Glutamatergic neuron (in vitro differentiated cells): Measurements from ENCODE around the gene NAV1. TPM values are rescaled to one million over a fixed set of nuclear protein-coding genes. Genes with fewer than 3 reads are reported as not detected.

Source experiments
- DNase-seq: peaks from one replicate; pipeline ENCODE4 v3.0.0; 2022
- H3K27ac Mint-ChIP-seq: one replicate; pipeline ENCODE4 v1.8.0; 2020; ENCODE audit warnings: mild to moderate bottlenecking, mixed read lengths, inconsistent platforms; ENCODE audit not compliant: unreplicated experiment
- H3K27me3 Mint-ChIP-seq: one replicate; pipeline ENCODE4 v1.8.0; 2020; ENCODE audit warnings: mild to moderate bottlenecking, moderate library complexity, mixed read lengths, inconsistent platforms; ENCODE audit not compliant: unreplicated experiment
- H3K36me3 Mint-ChIP-seq: one replicate; pipeline ENCODE4 v1.8.0; 2020; ENCODE audit warnings: mild to moderate bottlenecking, mixed read lengths, inconsistent platforms; ENCODE audit not compliant: unreplicated experiment
- H3K4me1 Mint-ChIP-seq: one replicate; pipeline ENCODE4 v1.8.0; 2020; ENCODE audit warnings: mild to moderate bottlenecking, low read depth, mixed read lengths, inconsistent platforms; ENCODE audit not compliant: unreplicated experiment
- H3K4me3 Mint-ChIP-seq: one replicate; pipeline ENCODE4 v1.8.0; 2020; ENCODE audit warnings: mild to moderate bottlenecking, mixed read lengths, inconsistent platforms; ENCODE audit not compliant: unreplicated experiment
- H3K9me3 Mint-ChIP-seq: one replicate; pipeline ENCODE4 v1.8.0; 2020; ENCODE audit warnings: mild to moderate bottlenecking, moderate library complexity, mixed read lengths, inconsistent platforms; ENCODE audit not compliant: unreplicated experiment
- CTCF ChIP-seq: fragments of 200-600 bp; sonication (generic); IDR thresholded peaks from one replicate; pipeline ENCODE4 v1.5.0; 2021; ENCODE audit not compliant: partially characterized antibody, unreplicated experiment
- total RNA-seq: library from RNA; stranded (reverse); fragmentation: NEBNext Ultra II Directional; extraction: Animal tissue kit (Norgen Biotek cat#: 25700); gene quantifications from one replicate; pipeline ENCODE4 v1.2.1, GENCODE V29; 2021; ENCODE audit not compliant: unreplicated experiment

The NAV1 gene
- total RNA-seq, 1 donor from 2014 or later: 124 TPM

GRCh38 chr1:201570886-201571624 lies 32.1 kb downstream of the NAV1 start:
- Mint-ChIP-seq H3K4me3 (no peak overlapping the region), H3K36me3 (peaks cover 5% of the 10 kb centered on the region), H3K4me1 (peaks cover 7% of the 10 kb centered on the region), H3K27ac (no peak overlapping the region), H3K9me3 (peaks cover 3% of the 10 kb centered on the region), H3K27me3 (peaks cover 8% of the 10 kb centered on the region)
- TF ChIP-seq CTCF: no peak
- DNase-seq: no peak

GRCh38 chr1:201573030-201573429 lies 34.1 kb downstream of the NAV1 start:
- DNase-seq: no peak
- no peak overlapping the region for H3K27ac Mint-ChIP-seq
- H3K9me3 Mint-ChIP-seq: no peaks in the 10 kb centered on the region
- peaks cover 3% of the 10 kb centered on the region for H3K27me3 Mint-ChIP-seq
- H3K4me3 Mint-ChIP-seq: no peak overlapping the region
- peaks cover 11% of the 10 kb centered on the region for H3K36me3 Mint-ChIP-seq
- no peaks in the 10 kb centered on the region for H3K4me1 Mint-ChIP-seq
- no peak for TF ChIP-seq CTCF

- H3K36me3 Mint-ChIP-seq: peaks cover 16% of the 10 kb centered on the region
- no peak overlapping the region for H3K27ac Mint-ChIP-seq
- no peaks in the 10 kb centered on the region for H3K9me3 Mint-ChIP-seq
- peak overlapping the region; percentile 21 for H3K4me3 Mint-ChIP-seq
- TF ChIP-seq CTCF: no peak
- H3K4me1 Mint-ChIP-seq: no peaks in the 10 kb centered on the region
- H3K27me3 Mint-ChIP-seq: peaks cover 3% of the 10 kb centered on the region
- DNase-seq: no peak
Observed at GRCh38 chr1:201573923-201574322, 35.0 kb downstream of the NAV1 start.

- Mint-ChIP-seq H3K27ac (no peak overlapping the region), H3K4me3 (no peak overlapping the region), H3K27me3 (peaks cover 3% of the 10 kb centered on the region), H3K9me3 (no peaks in the 10 kb centered on the region), H3K4me1 (no peaks in the 10 kb centered on the region), H3K36me3 (peaks cover 16% of the 10 kb centered on the region)
- no peak for DNase-seq
- TF ChIP-seq CTCF: no peak
Observed at GRCh38 chr1:201575912-201576311, 37.0 kb downstream of the NAV1 start.

GRCh38 chr1:201576914-201577313 lies 38.0 kb downstream of the NAV1 start:
- Mint-ChIP-seq H3K27me3 (peaks cover 3% of the 10 kb centered on the region), H3K4me1 (no peaks in the 10 kb centered on the region), H3K9me3 (no peaks in the 10 kb centered on the region), H3K27ac (no peak overlapping the region), H3K4me3 (no peak overlapping the region), H3K36me3 (peaks cover 16% of the 10 kb centered on the region)
- no peak for TF ChIP-seq CTCF
- no peak for DNase-seq
